Measurements from ENCODE around the gene CTCF. TPM values are rescaled to one million over a fixed set of nuclear protein-coding genes. Genes with fewer than 3 reads are reported as not detected.

CTCF gene
- polyA plus RNA-seq, 4 donors, result 68.3 to 87.1 (median 81.8) TPM

- no peak for DNase-seq (ENCODE audit: low read depth in 4 of 4, low spot score in 3 of 4)
These were observed 114.2 kb downstream of the CTCF start for GRCh38 chr16:67676516-67676915.

- no peak for DNase-seq (ENCODE audit: low read depth in 4 of 4, low spot score in 3 of 4)
These were observed 114.6 kb downstream of the CTCF start for GRCh38 chr16:67676939-67677338.

GRCh38 chr16:67677712-67678111 lies 115.4 kb downstream of the CTCF start:
- DNase-seq (ENCODE audit: low read depth in 4 of 4, low spot score in 3 of 4), result no peak

DNA sequence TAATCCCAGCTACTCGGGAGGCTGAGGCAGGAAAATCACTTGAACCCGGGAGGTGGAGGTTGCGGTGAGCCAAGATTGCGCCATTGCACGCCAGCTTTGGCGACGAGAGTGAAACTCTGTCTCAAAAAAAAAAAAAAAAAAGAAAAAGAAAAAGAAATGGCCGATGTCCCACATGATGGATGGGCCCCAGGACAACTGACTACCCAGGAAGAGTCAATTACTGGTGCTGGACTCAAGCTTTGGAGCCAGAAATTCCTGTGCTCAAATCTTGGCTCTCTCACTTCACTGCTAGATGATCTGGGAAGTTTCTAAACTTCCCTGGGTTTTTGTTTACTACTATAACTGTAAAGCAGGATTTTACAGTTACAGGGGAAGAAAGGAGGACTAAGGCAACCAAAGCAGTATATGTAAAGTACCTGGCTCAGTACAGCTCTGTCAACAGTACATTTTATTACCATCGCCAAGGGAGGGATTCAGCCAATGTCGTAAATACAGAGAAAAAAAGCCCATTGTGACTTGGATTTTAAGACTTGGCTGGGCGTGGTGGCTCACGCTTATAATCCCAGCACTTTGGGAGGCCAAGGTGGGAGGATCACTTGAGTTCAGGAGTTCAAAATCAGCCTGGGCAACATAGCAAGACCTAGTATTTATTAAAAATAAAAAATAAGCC lies 116.2 kb downstream of the CTCF start:
- no peak for DNase-seq (ENCODE audit: low read depth in 4 of 4, low spot score in 3 of 4)

GRCh38 chr16:67679935-67680897 lies 117.9 kb downstream of the CTCF start:
- DNase-seq (ENCODE audit: low read depth in 4 of 4, low spot score in 3 of 4), result no peak

- no peak for DNase-seq (ENCODE audit: low read depth in 4 of 4, low spot score in 3 of 4)
These were observed 121.4 kb downstream of the CTCF start for GRCh38 chr16:67683767-67684166.

GRCh38 chr16:67685388-67686112 lies 123.2 kb downstream of the CTCF start:
- no peak for DNase-seq (ENCODE audit: low read depth in 4 of 4, low spot score in 3 of 4)

Other genes with a start within 250 kb of the CTCF start
- gene KCTD19, start 235.8 kb upstream of the CTCF start, polyA plus RNA-seq (ENCODE audit: insufficient read length in 4 of 4), result 1 to 10 TPM in 2 of 4 donors, under 1 TPM in 2; 0.50 to 2.3 (median 1.2) TPM
- 1 to 10 TPM; 1.5 to 7.7 (median 4.6) TPM for gene LRRC36, start 235.7 kb upstream of the CTCF start, polyA plus RNA-seq (ENCODE audit: insufficient read length in 4 of 4)
- gene TPPP3, start 169.0 kb upstream of the CTCF start, polyA plus RNA-seq (ENCODE audit: insufficient read length in 4 of 4), result 10 to 100 TPM; 44.8 to 63.4 (median 53.2) TPM
- 10 to 100 TPM; 10.4 to 18.0 (median 11.9) TPM for gene ZDHHC1, start 146.0 kb upstream of the CTCF start, polyA plus RNA-seq (ENCODE audit: insufficient read length in 4 of 4)
- gene HSD11B2, start 131.4 kb upstream of the CTCF start, polyA plus RNA-seq (ENCODE audit: insufficient read length in 4 of 4), result 10 to 100 TPM; 16.5 to 74.4 (median 45.6) TPM
- 10 to 100 TPM; 66.2 to 96.0 (median 84.0) TPM for gene ATP6V0D1, start 81.4 kb upstream of the CTCF start, polyA plus RNA-seq (ENCODE audit: insufficient read length in 4 of 4)
- under 1 TPM in 1 of 4 donors, not detected in 3; 0.34 TPM for gene AGRP, start 79.0 kb upstream of the CTCF start, polyA plus RNA-seq (ENCODE audit: insufficient read length in 4 of 4)
- 100 to 1,000 TPM in 3 of 4 donors, 10 to 100 TPM in 1; 40.9 to 136 (median 116) TPM for gene RIPOR1, start 33.7 kb upstream of the CTCF start, polyA plus RNA-seq (ENCODE audit: insufficient read length in 4 of 4)
- 1 to 10 TPM in 1 of 4 donors, under 1 TPM in 3; 0.78 to 1.4 (median 0.84) TPM for gene CARMIL2, start 82.6 kb downstream of the CTCF start, polyA plus RNA-seq (ENCODE audit: insufficient read length in 4 of 4)
- 10 to 100 TPM; 19.4 to 30.0 (median 21.8) TPM for gene ACD, start 97.7 kb downstream of the CTCF start, polyA plus RNA-seq (ENCODE audit: insufficient read length in 4 of 4)
- gene PARD6A, start 98.4 kb downstream of the CTCF start, polyA plus RNA-seq (ENCODE audit: insufficient read length in 4 of 4), result 1 to 10 TPM; 2.8 to 3.5 (median 3.3) TPM
- gene ENKD1, start 104.2 kb downstream of the CTCF start, polyA plus RNA-seq (ENCODE audit: insufficient read length in 4 of 4), result 10 to 100 TPM; 13.1 to 39.2 (median 19.1) TPM
- gene C16orf86, start 104.3 kb downstream of the CTCF start, polyA plus RNA-seq (ENCODE audit: insufficient read length in 4 of 4), result 1 to 10 TPM; 1.7 to 4.3 (median 2.7) TPM
- gene GFOD2, start 156.8 kb downstream of the CTCF start, polyA plus RNA-seq (ENCODE audit: insufficient read length in 4 of 4), result 10 to 100 TPM; 17.7 to 24.5 (median 20.7) TPM
- gene RANBP10, start 244.0 kb downstream of the CTCF start, polyA plus RNA-seq (ENCODE audit: insufficient read length in 4 of 4), result 10 to 100 TPM; 19.2 to 31.1 (median 21.8) TPM
- 1 to 10 TPM; 2.9 to 9.8 (median 7.1) TPM for gene TSNAXIP1, start 244.4 kb downstream of the CTCF start, polyA plus RNA-seq (ENCODE audit: insufficient read length in 4 of 4)